Right hindlimb (tissue), 1 donor: ENCODE data around the gene MGAT3.
"Not testable (repeated sequence)": the region's sequence is repeated elsewhere in the genome, so short reads cannot be mapped to it uniquely, and the experiment has no call there.

ENCODE experiments used
- DNase-seq: peaks from one replicate; pipeline ENCODE4 v3.0.0-alpha.2; 2018

The MGAT3 gene

GRCh38 chr22:39518996-39519680, 62.3 kb downstream of the MGAT3 start:
- DNase-seq, result no peak

- peak; percentile 99 for DNase-seq
These were observed 62.9 kb downstream of the MGAT3 start for GRCh38 chr22:39519681-39520225.

GRCh38 chr22:39520226-39521105, 63.7 kb downstream of the MGAT3 start, which contains the start of gene ATF4:
Gene ATF4, plus strand, starts transcription at chr22:39520562. Its CDS starts 884 bp downstream, at chr22:39521446.
- DNase-seq, result peak; percentile 86

GRCh38 chr22:39521106-39521885, 64.5 kb downstream of the MGAT3 start:
- DNase-seq, result not testable (repeated sequence)

GRCh38 chr22:39522091-39522490, 65.3 kb downstream of the MGAT3 start:
- not testable (repeated sequence) for DNase-seq

GRCh38 chr22:39522567-39523300, 65.9 kb downstream of the MGAT3 start:
- no peak for DNase-seq

GRCh38 chr22:39524089-39524752, 67.4 kb downstream of the MGAT3 start:
- no peak for DNase-seq

- no peak for DNase-seq
These were observed 68.2 kb downstream of the MGAT3 start for GRCh38 chr22:39524753-39525657.

GRCh38 chr22:39525658-39525975, 68.8 kb downstream of the MGAT3 start:
- DNase-seq, result no peak

GRCh38 chr22:39526736-39527171, 69.9 kb downstream of the MGAT3 start:
- DNase-seq, result no peak

- no peak for DNase-seq
These were observed 70.7 kb downstream of the MGAT3 start for GRCh38 chr22:39527481-39527961.

GRCh38 chr22:39528080-39528661, 71.4 kb downstream of the MGAT3 start:
- no peak for DNase-seq

GRCh38 chr22:39528681-39529486, 72.1 kb downstream of the MGAT3 start:
- DNase-seq, result peak; percentile 90

- no peak for DNase-seq
These were observed 72.7 kb downstream of the MGAT3 start for GRCh38 chr22:39529487-39529851.

GRCh38 chr22:39530116-39530515, 73.3 kb downstream of the MGAT3 start:
- DNase-seq, result no peak

GRCh38 chr22:39530692-39531331, 74.0 kb downstream of the MGAT3 start:
- no peak for DNase-seq

GRCh38 chr22:39532215-39533073, 75.6 kb downstream of the MGAT3 start, which contains the start of gene RPS19BP1:
Gene RPS19BP1, minus strand, starts transcription at chr22:39532748. Its CDS starts 10 bp downstream, at chr22:39532738.
- DNase-seq, result peak; percentile 99
